NCI-H2029 treated with DMSO at 0.1 percent for 48 hours (cell line): ENCODE results near the gene PSMD2.

Experiments
- DNase-seq: peaks from one replicate; lab custom pipeline; 2025; lab: John Stamatoyannopoulos, UW

Gene PSMD2

GRCh38 chr3:184357248-184358123 is 58.4 kb downstream of the PSMD2 start:
- DNase-seq, result no peak

- no peak for DNase-seq
Observed at GRCh38 chr3:184358124-184358767, 59.2 kb downstream of the PSMD2 start.
